ENCODE measurements around the gene ZNF664. TPM values are rescaled to one million over a fixed set of nuclear protein-coding genes. Genes with fewer than 3 reads are reported as not detected.

ZNF664 gene
- total RNA-seq, 2 donors from 2014 or later = 124 TPM

DNA sequence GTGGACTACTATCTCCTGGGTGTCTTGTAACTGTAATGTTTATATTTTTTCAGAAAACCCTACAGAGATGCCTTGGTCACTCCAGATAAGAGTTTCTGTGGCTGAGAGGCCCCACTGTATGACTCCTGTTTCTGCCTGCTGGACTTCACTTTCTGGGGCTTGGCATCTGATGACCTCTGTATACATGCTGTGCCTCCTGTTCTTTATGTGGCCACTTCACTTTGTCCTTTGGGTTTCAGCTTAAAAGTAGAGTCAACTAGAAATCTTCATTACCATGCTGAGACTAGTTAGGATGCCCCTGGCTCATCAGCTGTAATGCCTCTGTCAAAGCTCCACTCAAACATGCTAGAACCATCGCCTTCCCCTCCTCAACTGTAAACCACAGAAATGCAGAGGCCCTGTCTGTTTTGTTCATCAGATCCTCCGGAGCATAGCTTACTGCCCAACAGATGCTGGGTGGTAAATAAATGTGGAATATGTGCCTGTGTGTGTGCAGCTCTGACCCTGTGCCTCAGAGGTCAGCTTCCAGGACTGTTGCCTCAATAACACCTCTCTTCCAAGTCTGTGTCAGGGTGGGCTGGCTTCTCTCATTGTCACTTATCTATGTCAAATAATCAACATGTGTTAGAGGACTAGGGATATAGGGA, 25.5 kb downstream of the ZNF664 start:
- Histone ChIP-seq H3K4me3 (no peak overlapping the region), H3K9me3 (no peaks in the 10 kb centered on the region), H3K27ac (no peak overlapping the region), H3K36me3 (peaks cover 4% of the 10 kb centered on the region), H3K9ac (ENCODE audit: low read depth in 2 of 2, low read length in 2 of 2) (no peak overlapping the region), H3K4me1 (no peaks in the 10 kb centered on the region), H3K27me3 (no peaks in the 10 kb centered on the region)
- no peak for DNase-seq
- TF ChIP-seq, protein P1, sequence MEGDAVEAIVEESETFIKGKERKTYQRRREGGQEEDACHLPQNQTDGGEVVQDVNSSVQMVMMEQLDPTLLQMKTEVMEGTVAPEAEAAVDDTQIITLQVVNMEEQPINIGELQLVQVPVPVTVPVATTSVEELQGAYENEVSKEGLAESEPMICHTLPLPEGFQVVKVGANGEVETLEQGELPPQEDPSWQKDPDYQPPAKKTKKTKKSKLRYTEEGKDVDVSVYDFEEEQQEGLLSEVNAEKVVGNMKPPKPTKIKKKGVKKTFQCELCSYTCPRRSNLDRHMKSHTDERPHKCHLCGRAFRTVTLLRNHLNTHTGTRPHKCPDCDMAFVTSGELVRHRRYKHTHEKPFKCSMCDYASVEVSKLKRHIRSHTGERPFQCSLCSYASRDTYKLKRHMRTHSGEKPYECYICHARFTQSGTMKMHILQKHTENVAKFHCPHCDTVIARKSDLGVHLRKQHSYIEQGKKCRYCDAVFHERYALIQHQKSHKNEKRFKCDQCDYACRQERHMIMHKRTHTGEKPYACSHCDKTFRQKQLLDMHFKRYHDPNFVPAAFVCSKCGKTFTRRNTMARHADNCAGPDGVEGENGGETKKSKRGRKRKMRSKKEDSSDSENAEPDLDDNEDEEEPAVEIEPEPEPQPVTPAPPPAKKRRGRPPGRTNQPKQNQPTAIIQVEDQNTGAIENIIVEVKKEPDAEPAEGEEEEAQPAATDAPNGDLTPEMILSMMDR (IDR thresholded peaks at IDR 0.05) = no peak
- intact Hi-C loops (cut with DNase I) = no loop called here

DNA sequence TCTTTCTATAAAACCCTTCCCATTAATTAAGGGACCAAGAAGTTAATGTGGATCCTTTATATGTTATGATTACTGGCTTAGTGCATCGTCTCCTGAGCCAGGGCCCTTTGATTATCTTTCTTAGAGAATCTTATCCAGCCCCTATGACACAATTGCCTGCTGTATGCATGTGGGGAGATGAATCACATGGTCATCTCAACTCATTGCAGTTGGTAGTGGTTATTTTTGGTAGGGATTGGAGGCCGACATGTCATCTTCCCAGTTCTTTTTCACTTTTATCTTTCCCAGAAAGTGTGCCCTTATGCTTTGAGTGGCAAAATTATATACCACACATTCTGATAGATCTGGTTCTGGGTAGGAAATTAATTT, 26.0 kb downstream of the ZNF664 start:
- Histone ChIP-seq H3K9me3 (no peaks in the 10 kb centered on the region), H3K27me3 (no peaks in the 10 kb centered on the region), H3K4me3 (no peak overlapping the region), H3K9ac (ENCODE audit: low read depth in 2 of 2, low read length in 2 of 2) (no peak overlapping the region), H3K4me1 (no peaks in the 10 kb centered on the region), H3K36me3 (peaks cover 4% of the 10 kb centered on the region), H3K27ac (no peak overlapping the region)
- DNase-seq = no peak
- TF ChIP-seq, protein P1 (IDR thresholded peaks at IDR 0.05) = no peak
- intact Hi-C loops (cut with DNase I) = no loop called here

DNA sequence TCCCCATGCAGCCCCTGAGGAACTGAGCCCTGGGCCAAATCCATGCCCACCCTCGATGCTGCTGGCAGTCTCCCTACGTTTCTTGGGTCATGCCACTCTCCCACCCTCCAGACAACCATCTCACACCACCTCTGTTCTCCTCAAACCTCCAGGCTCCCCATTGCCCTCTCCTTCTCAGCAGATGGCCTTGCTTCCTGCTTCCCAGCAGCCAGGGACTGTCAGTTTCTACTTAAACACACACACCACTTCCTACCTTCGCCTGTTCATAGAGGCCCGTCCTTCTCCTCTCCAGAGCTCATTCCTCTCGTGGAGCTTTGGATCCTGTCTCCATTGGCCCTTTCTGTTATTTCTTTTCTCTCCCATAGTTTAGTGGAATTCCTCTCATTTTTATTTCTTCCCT, 27.1 kb downstream of the ZNF664 start:
- TF ChIP-seq, protein P1 (IDR thresholded peaks at IDR 0.05) = no peak
- Histone ChIP-seq H3K9ac (ENCODE audit: low read depth in 2 of 2, low read length in 2 of 2) (no peak overlapping the region), H3K4me3 (no peak overlapping the region), H3K27ac (no peak overlapping the region), H3K27me3 (no peaks in the 10 kb centered on the region), H3K36me3 (peaks cover 4% of the 10 kb centered on the region), H3K4me1 (no peaks in the 10 kb centered on the region), H3K9me3 (no peaks in the 10 kb centered on the region)
- no peak for DNase-seq
- intact Hi-C loops (cut with DNase I) = no loop called here

DNA sequence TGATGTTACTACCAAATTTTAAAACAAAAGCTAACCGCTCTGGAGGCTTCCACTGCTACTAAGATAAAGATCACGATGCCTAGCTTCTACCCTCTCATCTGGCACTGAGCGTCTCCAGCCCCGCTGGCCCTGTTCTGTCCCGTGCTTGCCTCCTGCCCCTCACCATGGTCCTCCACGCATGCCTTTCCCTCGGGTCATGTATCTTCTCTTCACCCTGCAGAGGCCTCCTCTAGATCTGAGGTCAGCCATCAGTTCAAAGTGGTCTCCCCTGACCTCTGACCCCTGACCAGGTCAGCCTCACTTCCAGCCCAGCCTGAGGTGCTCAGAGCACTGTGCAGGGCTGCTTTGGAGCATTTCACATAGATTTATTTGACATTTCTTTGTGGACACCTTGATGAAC, 28.3 kb downstream of the ZNF664 start:
- intact Hi-C loops (cut with DNase I) = no loop called here
- peaks cover 4% of the 10 kb centered on the region for H3K36me3 ChIP-seq

DNA sequence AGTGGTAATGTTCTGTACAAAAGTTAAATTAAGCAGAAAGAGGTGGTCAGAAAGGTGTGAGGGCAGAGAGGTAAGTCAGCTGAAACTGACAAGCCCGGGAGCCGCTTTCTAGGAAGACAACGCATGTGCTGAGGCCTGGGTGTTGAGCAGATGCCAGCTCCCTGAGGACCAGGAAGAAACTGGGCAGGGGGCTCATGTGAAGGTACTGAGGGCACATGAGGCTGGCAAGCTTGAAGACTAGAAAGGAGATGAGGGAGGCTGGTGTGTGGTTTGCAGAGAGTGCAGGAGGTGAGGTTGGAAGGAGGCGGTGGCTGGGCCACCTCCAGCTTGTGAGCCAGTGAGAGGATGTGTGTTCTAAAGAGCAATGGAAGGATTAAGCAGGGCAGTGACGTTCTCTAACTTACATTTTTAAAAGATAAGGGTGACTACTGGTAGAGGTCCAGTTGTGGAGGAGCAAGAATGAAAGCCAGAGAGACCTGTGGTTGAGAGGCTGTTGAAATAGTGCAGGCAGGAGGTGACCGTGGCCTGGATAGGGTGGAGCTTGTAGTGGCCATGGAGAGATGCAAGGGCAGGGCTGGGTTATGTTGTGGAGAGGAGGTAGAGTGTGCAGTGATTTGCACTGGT, 29.1 kb downstream of the ZNF664 start:
- no peaks in the 10 kb centered on the region for H3K27me3 ChIP-seq
- H3K36me3 ChIP-seq = peaks cover 4% of the 10 kb centered on the region
- H3K4me3 ChIP-seq = no peak overlapping the region
- DNase-seq = no peak
- H3K27ac ChIP-seq = no peak overlapping the region
- H3K9ac ChIP-seq (ENCODE audit: low read depth in 2 of 2, low read length in 2 of 2) = no peak overlapping the region
- H3K4me1 ChIP-seq = no peaks in the 10 kb centered on the region
- H3K9me3 ChIP-seq = no peaks in the 10 kb centered on the region
- intact Hi-C loops (cut with DNase I) = no loop called here
- TF ChIP-seq, protein P1 (IDR thresholded peaks at IDR 0.05) = no peak

More for the DNA sequence above, 28.3 kb downstream of the ZNF664 start:
- Histone ChIP-seq H3K27ac (no peak overlapping the region), H3K27me3 (no peaks in the 10 kb centered on the region), H3K9ac (ENCODE audit: low read depth in 2 of 2, low read length in 2 of 2) (no peak overlapping the region), H3K4me1 (no peaks in the 10 kb centered on the region), H3K9me3 (no peaks in the 10 kb centered on the region), H3K4me3 (no peak overlapping the region)
- no peak for DNase-seq
- TF ChIP-seq, protein P1 (IDR thresholded peaks at IDR 0.05) = no peak
